Stimulated activated CD4-positive, alpha-beta T cell treated with anti-CD3 and anti-CD28 coated beads, Interleukin-15, amount 100 ng/mL, for 1 hour (primary cell): ENCODE data around the gene UNC5B.
"Not testable (repeated sequence)": the region's sequence is repeated elsewhere in the genome, so short reads cannot be mapped to it uniquely, and the experiment has no call there.

ENCODE experiments used
- DNase-seq, 2 donors: peaks; one replicate each; pipeline ENCODE4 v3.0.0-alpha.2; 2020; ENCODE audit warnings: low read depth in 1 of 2, low spot score in 1 of 2

Gene UNC5B

DNA sequence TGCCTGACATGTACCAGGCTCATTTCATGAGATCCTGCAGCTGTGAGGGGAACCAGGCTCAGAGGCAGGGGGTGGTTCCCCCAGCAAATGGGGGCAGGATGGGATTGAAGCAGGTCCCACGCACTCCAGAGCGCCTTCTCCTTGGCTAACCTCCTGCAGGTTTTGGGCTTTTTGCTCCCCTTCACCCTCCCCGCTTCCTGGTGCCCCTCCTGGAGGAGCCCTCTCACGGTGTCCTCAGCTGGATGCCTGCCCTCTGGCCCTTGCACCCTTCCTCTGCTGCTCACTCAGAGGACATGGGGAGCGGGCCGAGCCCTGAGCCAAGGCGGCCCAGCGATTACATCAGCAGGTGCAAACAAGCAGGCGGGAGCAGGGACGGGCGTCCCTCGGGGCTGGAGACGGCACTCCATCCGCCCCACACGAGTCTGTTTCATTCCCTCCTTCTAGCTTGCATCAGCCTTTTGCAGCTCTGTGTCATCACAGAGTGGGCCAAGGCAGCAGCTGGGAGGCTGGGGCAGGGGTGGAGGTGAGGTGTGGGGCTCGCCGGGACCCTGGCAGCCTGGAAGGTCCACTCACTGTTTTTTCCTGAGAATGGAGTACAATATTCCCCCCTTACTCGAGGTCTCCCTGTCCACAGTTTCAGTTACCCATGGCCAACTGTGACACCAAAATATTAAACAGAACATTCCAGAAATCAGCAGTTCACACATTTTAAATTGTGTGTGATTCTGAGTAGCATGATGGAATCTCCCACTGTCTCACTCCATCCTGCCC lies 54.0 kb downstream of the UNC5B start:
- no peak for DNase-seq

DNA sequence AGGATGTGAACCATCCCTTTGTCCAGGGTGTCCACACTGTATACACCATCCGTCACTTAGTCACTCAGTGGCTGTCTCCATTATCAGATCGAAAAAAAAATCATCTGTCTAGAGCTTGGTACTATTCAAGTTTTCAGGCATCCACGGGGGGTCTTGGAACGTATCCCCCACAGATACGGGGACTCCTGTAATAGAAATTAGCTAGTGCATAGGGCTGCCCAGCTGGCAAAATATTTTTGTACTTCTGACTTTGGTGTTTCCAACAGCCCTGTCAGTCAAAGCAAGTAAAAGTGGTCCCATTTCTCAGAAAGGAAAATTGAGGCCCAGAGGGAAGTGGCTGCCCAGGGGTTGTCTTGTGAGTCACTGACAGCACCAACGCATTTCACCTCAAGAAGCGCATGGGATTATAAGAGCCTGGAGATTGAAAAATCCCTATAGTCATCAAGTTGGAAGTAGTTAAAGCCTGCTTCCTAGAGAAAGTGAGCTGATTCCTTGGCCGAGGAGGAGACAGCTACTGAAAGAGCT lies 54.6 kb downstream of the UNC5B start:
- DNase-seq: no peak

DNA sequence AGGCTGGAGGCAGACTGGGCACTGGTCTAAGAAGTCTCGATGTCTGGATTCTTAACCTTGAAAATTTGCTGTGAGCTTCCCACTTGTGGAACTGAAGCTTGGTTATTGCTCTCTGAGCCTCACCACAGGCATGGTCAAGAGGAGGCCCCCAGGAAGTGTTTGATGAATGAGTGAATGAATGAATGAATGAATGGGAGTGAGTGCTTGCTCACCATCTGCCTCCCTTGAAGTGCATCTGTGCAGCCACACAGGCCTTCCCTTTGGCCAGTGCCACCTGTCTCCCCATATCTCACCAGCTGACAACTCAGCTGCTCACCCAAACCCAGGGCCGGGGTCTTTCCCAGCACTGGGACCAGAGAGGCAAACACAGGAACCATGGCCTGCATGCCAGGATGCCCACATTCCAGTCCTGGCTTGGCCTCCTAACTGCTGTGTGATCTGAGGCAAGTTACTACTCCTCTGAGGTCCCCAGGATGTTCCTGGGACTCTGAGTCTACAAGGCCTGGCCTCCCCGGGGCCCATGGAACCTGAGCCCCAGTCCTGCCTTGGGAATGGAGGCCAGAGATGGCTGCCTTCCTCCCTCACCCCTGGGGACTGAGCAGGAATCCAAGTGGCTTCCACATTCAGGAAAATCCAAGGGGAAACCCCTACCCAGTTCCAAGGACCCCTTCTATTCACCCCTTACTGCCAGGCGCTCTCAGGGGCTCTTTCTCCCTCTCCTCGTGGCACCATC lies 55.3 kb downstream of the UNC5B start:
- DNase-seq: no peak

DNA sequence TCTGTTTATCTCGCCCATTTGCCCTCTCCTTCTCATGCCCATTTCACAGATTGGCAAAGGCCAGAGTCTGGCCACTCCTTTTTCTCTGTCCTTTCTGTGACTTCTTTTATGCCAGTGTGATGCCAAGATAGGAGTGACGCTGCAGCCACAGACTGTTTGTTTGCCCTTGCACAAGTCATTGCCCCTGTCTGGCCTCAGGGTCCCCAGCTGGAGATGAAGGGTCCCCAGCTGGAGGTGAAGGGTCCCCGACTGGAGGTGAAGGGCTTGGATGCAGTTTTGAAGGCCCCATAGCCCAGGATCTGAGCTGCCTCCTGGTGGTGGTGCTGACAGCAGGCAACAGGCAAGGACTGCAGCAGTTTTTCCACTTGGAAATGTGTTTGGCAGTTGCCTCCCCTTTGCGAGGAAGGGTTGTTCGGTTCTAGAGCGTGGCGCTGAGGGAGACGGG lies 55.9 kb downstream of the UNC5B start:
- no peak for DNase-seq

DNA sequence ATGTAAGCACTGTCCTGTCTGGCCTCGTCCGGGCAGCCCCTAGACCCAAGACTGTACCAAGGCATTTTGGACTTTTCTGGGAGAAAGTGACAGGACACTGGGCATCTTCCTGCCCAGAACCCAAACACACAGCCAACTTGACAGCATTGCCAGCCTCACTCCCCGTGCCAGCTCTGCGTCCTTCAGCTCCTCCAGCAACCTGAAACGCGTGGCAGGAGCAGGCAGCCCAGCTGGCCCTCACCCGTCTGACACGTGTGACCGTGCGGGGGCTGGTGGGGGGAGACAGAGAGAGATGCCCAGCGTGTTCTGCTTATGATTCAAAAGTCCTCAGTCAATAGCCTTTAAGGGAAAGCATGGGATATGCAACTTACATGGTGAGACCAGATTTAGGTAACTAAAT lies 56.4 kb downstream of the UNC5B start:
- no peak for DNase-seq

DNA sequence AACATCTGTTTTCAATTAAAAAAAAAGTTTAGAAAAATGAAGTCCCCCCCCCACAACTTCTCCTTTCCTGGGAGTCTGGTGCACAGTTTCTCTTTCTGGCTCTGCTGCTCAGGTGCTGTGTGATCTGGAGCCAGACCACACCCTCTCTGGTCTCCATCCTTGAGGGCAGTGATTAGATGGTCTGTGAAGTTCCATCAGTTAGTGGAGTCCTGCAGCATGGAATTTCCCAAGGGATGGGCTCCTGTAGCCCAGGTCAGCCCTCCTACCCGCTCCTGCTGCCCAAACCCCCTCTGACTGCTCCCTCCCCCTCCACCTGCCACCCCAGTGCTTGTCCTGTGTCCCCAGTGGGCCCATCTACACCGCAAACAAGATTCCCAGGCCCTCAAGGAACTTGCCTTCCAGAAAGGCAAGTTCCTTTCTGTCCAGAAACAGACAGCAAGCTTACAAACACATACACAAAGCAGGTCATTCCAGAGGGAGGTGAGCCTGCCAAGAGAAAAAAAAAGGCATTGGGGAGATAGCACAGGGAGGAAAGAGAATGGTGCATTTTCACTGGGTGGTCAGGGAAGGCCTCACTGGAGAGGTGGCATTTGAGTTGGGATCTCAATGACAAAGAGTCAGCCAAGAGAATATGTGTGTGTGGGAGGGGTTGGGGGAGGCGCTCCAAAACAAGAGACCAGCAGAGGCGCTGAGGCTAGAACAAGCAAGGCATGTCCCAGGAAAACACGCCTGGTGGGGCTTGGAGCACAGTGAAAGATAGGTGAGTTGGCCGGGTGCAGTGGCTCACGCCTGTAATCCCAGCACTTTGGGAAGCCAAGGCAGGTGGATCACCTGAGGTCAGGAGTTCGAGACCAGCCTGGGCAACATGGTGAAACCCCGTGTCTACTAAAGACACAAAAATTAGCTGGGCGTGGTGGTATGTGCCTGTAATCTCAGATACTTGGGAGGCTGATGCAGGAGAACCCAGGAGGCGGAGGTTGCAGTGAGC lies 57.2 kb downstream of the UNC5B start:
- no peak for DNase-seq

DNA sequence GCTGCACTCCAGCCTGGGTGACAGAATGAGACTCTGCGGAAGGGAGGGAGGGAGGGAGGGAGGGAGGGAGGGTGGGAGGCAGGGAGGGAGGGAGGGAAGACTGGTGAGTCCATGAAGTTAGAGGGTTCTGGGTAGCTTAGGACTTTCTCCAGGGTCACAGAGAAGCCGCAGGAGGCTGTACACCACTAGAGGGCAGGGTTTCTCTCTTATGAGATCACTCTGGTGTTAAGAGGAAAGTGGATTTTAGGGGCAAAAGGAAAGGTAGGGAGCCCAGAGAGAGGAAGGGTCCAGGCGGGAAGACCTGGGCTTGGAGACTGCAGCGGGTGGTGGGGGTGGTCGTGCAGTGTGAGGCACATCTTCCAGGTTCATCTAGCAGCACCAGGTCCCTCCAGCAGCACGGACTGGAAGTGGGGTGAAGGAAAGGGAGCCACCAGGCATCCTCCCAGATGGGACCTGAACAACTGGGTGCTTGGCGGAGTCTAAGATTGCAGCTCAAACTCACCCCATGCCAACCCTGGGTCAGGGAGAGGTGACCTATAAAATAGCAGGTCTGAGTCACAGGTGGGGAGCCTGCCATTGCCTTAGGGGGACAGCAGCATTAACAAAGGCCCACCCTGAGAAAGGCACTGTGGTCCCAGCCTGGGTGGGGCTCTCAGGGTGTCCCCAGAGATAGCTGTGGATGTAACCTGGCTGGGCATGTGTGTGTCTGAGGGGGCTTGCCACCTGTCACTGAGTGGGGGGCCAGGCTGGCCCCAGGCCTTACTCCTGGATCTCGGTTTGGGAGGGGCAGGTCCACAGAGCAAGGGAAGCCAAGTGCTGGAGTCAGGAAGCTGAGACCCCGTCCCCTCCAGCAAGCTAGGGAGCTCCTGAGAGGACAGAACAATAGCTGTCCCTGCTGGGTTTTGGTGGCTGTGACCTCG lies 58.2 kb downstream of the UNC5B start:
- no peak for DNase-seq

DNA sequence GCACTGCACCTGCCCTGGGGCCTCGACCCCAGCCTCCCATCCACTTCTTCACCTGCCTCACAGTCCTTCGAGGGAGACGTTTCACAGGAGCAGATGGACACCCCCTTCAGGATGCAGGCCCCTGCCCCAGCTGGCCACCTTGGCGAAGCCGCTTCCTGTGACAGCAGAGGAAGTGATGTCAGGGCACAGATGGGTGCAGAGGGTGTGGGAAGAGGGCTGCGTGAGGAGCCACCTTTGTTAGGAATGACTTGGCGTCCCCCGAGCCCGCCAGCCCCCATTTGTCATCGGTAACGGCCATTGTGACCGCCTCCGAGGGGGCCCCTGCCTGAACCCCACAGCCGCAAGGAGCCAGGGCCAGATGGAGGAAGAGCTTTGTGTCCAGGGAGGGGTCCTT lies 59.3 kb downstream of the UNC5B start:
- no peak for DNase-seq

DNA sequence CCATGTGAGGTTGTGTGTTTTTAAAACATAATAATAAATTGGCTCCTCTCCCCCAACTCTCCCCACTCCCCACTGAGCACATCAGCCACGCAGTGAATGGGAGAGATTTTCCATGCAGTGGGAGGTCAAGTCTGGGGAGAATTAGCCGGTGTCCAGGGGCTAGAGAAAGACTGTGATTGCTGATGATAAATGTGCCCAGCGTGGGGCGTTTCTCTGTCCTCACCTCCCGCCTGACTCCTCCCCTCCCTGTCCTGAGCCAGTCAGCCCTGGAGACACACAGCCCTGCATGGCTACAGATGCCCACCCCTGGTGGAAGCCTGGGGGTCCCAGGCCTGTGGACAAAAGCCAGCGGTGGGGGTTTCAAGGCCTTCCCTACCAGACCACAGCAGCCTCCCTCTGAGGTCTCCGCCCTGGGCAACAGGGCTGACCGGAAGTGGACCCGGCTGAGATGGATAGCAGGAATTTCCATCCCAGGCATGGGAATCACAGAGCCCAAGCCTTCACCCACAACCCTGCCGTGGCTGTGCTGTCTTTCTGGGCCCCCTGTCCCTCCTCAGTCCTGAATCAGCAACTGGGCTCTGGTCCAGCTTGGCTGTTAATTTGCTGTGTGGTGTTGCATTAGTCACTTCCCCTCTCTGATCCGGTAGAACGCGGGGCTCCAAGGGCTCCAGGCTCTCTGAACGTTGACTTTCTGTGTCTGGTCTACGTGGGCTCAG lies 59.8 kb downstream of the UNC5B start:
- no peak for DNase-seq

DNA sequence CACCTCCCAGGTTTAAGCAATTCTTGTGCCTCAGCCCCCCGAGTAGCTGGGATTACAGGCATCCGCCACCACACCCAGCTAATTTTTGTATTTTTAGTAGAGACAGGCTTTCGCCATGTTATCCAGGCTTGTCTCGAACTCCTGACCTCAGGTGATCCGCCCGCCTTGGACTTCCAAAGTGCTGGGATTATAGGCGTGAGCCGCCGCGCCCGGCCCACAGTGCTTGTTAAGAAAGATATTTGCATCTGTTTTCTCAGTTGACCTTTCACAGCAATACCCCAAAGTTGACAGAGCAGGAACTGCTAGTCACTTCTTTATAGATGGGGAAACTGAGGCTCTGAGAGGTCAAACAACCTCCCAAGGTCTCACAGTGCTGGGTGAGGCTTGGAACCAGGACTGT lies 60.6 kb downstream of the UNC5B start:
- DNase-seq: not testable (repeated sequence)

DNA sequence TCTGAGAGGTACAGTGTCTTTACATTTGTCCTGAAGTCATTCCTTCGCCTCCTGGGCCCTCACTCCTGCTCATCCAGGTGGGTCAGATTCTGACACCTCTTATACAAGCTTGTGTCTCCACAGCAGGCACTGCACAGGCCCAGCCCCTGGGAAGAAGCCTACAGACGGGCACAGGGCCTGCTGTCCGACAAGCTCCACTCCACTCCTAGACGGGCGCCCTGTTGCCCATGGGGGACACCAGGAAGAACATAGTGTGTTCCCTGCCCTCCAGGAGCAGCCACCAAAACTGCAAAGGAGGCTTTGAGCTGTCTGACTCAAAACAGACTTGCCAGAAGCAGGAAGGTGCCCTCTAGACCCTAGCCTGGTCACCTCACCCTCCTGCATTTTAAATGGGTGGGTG lies 61.1 kb downstream of the UNC5B start:
- DNase-seq: no peak

DNA sequence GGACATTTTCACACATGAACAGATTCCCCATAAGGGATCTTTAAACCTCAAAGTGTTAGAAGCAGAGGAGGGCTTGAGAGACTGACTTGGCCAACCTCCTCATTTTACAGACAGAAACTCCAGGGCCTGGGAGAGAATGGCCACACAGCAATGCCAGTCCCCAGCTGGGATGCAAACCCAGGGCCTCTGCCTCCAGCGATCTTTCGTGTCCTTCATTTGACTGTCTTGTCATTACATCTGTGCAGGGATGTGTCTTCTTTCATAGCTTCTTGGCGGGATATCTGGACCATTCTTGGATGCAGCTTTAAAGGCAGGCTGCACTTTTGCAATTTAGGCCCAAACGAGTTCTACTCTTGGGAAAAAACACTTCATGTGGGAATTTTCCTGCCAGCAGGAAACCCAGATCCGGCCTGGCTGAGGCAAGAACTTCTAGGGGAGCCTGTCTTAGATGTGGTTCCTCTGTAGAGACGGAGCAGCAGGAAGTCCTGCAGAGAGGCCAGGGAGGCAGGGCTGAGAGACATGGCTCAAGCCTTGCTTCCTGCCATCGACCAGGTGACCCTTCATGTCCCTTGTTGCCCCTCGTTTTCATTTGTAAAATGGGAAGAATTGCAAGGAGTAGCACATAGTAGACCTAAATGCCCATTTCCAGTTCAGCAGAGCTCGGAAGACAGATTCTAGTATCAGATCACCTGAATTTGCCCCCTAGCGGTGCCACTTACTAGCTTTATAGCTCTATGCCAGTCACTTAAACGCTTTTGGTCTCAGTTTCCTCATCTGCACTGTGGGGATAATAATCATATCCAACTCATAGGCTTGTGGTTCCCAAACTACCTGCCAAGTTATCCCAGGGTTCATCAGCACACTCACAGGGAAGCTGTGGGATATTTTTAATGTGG lies 62.8 kb downstream of the UNC5B start:
- DNase-seq: no peak

DNA sequence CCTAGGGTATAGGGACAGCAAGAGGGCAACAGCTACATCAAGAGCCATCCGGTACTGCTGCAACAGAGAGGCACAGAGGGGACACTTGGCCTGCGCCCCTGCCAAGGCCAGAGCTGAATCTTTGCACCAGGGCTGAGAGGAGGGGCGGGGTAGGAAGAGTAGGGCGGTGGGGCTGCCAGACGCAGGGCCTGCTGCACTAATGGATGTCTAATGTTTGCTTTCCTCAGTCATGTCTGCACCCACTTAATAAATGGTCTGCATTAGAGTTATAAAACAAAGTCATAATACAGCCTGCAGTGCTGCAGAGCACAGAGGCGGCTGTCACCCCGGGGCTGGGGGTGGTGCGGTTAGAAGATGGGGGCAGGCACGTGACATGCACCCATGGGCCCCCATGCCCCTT lies 64.5 kb downstream of the UNC5B start:
- no peak for DNase-seq

DNA sequence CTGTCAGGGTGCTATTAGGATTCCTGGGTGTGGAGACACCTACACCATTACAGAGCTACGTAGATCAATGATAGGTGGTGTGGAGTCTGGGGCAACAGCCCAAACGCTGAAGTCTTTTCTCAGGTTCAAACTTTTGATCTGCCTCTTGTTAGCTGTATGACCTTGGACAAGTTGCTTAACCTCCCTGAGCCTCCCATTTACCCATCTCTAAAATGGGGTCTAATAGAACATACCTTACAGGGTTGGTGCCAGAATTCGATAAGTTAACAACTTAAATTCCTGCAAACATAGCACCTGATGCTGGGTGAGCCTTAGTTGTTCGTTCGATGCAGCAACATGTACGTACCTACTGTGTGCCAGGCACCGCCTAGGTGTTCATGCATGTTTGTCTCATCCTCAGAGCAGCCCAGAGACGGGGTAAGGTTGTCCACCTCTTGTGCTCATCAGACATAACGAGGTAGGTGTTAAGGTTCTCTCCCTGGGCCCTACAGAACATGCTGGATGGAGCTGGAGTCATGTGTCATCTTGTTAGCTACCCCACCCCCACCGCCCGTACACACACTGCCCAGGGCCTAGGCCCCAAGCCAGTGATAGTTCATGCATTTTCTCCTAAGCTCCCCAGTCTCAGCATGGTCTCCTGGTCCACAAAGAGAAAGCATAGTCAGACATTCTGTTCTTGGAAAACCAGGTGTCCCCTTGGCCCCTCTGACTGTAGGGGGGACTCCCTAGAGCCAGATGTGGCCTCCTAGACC lies 65.7 kb downstream of the UNC5B start:
- no peak for DNase-seq

DNA sequence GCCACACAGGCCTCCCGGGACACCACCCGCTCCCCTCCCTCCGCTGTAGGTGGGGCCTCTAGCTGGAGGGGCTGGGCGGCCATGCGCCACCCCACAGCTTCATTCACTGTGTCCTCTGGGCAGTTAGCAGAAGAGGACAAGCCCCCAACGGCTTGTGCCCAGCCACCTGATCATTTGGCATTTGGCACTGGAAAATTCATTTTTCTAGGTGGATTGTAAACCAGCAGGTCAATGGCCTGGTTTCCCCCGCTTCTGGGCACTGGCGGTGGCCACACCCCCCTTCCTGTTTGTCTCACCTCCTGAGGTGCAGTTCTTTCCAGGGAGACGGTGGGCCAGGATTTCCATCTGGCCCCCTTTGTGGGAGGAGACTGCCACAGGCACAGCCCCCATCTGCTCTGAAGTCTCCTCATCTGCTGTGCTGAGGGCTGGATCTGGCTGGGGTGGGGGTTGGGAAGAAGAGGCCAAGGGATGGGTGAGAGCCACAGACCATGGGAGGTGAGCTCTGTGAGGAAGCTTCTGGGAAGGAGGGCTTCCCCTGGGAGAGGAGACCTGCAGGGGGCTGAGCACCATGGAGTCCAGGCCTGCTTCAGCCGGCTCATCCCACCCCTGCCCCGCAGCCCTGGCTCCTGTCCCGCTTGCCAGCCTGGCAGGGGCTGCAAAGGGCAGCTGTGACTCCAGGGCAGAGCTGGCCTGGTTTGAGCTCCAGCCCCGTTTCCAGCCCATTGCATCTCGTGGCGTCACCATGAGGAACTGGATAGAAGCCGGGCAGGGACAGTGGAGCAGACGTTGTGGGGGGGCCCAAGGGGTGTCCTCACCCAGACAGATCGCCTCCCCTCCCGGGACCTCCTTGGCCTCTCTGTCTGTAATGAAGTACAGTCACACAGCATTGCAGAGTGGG lies 66.6 kb downstream of the UNC5B start:
- no peak for DNase-seq

DNA sequence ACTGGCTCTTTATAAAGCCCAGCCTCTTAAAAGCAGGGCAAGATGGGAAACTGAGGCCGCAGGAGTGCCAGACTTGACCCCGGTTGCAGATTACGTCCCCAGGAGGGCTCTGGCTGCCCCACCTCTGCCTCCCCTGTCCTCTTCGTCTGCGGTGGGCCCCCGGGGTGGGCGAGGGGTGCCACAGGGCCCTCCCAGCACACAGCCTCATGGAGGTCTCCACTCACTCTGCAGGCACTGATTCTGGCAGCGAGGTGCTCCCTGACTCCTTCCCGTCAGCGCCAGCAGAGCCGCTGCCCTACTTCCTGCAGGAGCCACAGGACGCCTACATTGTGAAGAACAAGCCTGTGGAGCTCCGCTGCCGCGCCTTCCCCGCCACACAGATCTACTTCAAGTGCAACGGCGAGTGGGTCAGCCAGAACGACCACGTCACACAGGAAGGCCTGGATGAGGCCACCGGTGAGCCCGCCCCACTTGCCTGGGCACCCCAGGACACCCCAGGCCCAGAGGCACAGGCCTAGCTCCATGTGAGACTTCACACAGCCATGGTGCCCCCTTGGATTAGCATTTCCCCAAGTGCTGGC lies 67.3 kb downstream of the UNC5B start:
- DNase-seq: no peak
